Loucy (cell line): ENCODE measurements around the gene LYRM2.

Experiments used
- EZH2phosphoT487 ChIP-seq: fragments of 200-600 bp; IDR thresholded peaks from 2 replicates; pipeline ENCODE4 v1.6.1; 2018; ENCODE audit warnings: antibody characterized with exemption, mild to moderate bottlenecking, moderate library complexity, borderline replicate concordance
- TF ChIP-seq, protein P1 (sequence below): fragments of 200-600 bp; sonication (generic); conservative IDR thresholded peaks from 2 replicates; pipeline ENCODE4 v1.5.1; 2014; ENCODE audit warnings: mild to moderate bottlenecking, antibody characterized with exemption, low read length

DNA sequence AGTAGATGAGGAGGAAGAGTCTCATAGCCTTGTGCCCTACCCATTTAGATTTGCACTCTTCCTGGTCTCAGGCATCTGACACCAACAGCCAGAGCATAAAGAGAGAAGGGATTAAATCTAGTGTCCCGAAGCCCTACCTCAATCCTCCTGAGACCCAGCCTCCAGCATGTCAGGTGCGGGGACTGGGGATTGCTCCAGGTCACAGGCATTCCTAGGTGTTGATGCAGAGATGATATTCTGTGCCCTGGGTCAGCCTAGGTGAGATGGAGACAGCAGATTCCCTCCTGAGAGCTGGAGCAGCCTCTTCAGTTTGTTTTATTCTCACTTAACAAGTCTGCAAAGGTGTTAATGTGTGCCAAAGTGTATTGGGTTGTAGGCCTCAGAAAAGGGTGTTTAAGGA is 115.8 kb downstream of the LYRM2 start:
- TF ChIP-seq, protein P1, sequence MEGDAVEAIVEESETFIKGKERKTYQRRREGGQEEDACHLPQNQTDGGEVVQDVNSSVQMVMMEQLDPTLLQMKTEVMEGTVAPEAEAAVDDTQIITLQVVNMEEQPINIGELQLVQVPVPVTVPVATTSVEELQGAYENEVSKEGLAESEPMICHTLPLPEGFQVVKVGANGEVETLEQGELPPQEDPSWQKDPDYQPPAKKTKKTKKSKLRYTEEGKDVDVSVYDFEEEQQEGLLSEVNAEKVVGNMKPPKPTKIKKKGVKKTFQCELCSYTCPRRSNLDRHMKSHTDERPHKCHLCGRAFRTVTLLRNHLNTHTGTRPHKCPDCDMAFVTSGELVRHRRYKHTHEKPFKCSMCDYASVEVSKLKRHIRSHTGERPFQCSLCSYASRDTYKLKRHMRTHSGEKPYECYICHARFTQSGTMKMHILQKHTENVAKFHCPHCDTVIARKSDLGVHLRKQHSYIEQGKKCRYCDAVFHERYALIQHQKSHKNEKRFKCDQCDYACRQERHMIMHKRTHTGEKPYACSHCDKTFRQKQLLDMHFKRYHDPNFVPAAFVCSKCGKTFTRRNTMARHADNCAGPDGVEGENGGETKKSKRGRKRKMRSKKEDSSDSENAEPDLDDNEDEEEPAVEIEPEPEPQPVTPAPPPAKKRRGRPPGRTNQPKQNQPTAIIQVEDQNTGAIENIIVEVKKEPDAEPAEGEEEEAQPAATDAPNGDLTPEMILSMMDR: no peak
- TF ChIP-seq EZH2phosphoT487: no peak
